GM18517 (cell line): ENCODE data around the gene STXBP5L.
"Not testable (repeated sequence)": the region's sequence is repeated elsewhere in the genome, so short reads cannot be mapped to it uniquely, and the experiment has no call there.

Source experiments
- ATAC-seq: cut with Tn5 transposase; IDR thresholded peaks from one replicate; pipeline ENCODE4 v1.9.1; 2021; ENCODE audit warnings: mild to moderate bottlenecking, moderate library complexity; ENCODE audit not compliant: unreplicated experiment

STXBP5L gene

DNA sequence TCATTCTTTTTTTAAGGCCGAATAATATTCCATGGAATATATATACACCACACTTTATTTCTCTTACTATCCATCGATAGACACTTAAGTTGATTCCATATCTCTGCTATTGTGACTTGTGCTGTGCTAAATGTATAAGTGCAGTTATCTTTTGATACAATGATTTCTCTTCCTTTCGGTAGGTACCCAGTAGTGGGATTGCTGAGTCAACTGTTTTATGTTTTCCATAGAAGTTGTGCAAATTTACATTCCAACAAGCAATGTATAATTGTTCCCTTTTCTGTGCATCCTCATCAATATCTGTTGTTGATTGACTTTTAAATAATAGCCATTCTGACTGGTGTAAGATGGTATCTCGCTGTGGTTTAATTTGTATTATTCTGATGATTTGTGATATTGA lies 81.0 kb downstream of the STXBP5L start:
- ATAC-seq = no peak

DNA sequence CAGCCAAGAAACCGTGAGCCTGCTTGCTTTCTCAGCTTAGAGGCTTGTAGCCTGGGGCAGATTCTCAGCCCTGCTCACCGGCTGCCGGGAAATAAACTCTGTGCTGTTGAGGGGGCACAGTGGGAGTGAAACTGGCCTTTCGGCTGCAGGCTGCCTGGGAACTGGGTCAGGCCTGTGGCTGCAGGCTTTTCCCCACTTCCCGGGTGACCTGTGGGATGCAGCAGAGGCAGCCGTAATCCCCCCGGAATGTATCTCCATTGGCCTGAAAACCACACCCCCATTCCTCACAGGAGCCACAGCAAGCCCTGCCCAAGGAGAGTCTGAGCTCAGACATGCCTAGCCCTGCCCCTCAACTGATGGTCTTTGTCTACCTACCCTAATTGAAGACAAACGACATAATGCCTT lies 110.9 kb downstream of the STXBP5L start:
- no peak for ATAC-seq

DNA sequence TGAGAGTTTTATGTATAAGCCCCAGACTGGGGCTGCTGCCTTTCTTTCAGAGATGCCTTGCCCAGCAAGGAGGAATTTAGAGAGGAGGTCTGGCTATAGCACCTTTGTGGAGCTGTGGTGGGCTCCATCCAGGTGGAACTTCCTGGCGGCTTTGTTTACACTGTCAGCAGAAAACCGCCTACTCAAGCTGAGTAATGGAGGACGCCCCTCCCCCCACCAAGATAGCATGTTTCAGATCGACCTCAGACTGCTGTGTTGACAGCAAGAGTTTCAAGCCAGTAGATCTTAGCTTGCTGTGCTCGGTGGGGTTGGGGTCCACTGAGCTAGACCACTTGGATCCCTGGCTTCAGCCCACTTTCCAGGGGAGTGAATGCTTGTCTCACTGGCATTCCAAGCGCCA lies 155.6 kb downstream of the STXBP5L start:
- no peak for ATAC-seq

DNA sequence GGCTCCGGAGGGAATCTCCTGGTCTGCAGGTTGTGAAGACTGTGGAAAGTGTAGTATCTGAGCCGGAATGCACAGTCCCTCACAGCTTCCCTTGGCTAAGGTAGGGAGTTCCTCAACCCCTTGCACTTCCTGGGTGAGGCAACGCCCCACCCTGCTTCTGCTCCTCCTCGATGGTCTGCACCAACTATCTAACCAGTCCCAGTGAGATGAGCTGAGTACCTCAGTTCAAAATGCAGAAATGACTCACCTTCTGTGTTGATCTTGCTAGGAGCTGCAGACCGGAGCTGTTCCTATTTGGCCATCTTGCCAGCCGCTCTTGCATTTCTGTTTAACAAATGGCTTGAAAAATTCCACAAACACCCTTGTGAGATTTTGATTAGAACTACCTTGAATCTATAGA lies 156.1 kb downstream of the STXBP5L start:
- no peak for ATAC-seq

DNA sequence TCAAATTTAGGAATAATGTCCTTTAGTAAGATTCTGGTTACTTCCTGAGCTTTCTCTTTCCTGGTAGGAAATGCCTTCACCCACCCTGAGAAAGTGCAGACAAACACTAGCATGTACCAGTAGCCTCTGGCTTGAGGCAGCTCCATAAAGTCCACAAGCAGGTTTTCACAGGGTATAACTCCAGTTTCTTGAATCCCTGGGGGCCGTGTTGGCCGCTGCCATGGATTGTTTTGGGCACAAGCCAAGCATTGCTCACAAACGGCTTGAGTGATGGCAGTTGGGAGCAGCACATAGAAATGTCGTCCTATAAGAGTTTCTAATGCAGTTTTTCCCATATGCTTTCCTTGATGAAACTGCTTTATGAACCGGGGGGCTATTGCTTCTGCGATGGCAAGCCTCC lies 164.1 kb downstream of the STXBP5L start:
- ATAC-seq = no peak

DNA sequence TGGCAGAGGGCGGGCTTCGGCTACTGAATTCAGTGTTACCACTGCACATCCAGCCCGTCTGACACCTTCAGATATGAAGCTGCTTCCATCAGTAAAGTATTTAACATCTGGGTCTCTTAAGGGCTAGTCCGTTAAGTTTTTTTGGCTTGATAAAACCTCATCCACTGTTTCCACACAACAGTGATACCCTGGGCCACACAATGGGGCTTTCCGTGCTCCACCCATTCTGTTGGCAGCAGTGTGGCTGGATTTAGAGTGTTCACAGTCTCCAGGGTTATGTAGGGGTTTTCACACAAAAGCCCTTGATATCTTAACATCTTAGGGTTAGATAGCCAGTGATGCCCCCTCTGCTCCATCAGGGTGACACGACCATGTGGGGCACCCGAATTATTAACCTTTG lies 165.0 kb downstream of the STXBP5L start:
- ATAC-seq = no peak

DNA sequence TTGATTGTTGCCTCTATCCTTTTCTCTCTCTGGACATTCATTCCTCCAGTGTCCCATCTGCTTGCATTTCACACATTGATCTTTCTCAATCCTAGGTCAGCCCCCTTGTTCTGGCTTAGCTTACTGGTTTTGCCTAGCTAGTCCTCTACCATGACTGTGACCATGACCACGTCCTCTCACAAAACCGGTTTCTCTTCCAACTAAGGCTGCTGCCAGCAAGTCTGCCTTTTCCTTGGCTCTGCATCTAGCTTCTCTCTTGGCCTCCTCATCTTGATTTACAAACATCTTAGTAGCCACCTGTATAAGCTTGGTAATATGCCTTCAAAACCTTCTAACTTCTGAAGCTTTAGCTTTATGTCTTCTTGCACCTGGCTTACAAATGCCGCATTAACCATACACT lies 167.2 kb downstream of the STXBP5L start:
- no peak for ATAC-seq

DNA sequence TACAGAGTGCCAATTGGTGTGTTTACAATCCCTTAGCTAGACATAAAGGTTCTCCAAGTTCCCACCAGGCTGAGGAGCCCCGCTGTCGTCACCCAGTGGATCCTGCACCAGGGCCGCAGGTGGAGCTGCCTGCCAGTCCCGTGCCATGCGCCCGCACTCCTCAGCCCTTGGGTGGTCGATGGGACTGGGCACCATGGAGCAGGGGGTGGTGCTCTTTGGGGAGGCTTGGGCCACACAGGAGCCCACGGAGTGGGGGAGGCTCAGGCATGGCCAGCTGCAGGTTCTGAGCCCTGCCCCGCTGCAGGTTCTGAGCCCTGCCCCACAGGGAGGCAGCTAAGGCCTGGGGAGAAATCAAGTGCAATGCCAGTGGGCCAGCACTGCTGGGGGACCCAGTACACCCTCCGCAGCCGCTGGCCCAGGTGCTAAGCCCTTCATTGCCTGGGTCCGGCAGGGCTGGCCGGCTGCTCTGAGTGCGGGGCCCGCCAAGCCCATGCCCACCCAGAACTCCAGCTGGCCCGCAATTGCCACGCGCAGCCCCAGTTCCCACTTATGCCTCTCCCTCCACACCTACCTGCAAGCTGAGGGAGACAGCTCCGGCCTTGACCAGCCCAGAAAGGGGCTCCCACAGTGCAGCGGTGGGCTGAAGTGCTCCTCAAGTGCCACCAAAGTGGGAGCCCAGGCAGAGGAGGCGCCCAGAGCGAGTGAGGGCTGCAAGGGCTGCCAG lies 170.5 kb downstream of the STXBP5L start:
- ATAC-seq = not testable (repeated sequence)

DNA sequence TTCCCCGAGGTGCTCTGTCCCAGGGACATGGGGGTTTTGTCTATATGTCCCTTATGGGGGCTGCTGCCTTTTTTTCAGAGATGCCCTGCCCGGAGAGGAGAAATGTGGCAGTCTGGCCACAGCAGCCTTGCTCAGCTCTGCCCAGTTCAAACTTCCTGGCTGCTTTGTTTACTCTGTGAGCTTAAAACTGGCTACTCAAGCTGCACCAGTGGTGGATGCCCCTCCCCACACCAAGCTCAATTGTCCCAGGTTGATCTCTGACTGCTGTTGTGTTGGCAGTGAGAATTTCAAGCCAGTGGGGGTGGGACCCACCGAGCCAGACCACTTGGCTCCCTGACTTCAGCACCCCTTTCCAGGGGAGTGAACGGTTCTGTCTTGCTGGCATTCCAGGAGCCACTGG lies 188.9 kb downstream of the STXBP5L start:
- no peak for ATAC-seq

DNA sequence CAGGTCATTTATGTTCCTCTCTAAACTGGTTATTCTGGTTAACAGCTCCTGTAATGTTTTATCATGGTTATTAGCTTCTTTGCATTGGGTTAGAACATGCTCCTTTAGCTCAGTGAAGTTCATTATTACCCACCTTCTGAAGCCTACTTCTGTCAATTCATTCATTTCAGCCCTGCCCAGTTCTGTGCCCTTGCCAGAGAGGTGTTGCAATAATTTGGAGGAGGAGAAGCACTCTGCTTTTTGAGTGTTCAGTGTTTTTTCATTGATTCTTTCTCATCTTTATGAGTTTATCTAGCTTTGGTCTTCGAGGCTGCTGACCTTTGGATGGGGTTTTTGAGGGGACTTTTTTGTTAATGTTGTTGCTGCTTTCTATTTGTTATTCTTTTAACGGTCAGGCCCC lies 203.1 kb downstream of the STXBP5L start:
- not testable (repeated sequence) for ATAC-seq

DNA sequence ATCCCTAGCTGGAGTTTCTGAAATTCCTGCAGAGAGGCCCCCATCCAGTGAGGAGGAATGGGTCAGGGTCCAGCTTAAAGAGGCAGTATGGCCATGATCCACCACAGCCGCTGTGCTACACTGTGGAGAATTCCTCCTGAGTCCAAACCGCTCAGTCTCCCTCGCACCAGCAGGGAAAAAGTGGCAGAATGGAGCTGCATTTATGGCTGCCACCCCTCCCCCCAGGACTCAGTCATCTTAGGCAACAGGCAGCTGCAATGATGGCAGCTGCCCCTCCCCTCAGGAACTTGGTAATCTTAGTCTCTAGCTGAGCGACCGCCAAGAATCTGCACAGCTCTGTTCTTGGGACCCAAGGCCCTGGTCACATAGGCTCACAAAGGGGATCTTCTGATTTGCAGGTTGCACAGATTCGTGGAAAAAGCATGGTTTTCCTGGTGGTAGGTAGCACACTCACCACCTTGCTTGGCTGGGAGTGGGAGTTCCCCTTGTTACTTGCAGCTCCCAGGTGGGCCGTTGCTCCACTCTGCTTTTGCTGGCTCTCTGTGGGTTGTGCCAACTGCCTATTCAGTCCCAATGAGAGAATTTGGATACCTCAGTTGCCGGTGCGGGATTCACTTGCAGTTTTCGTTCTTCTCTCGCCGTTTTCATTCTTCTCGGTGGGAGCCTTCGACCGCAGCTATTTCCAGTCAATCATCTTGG lies 204.1 kb downstream of the STXBP5L start:
- ATAC-seq = no peak

DNA sequence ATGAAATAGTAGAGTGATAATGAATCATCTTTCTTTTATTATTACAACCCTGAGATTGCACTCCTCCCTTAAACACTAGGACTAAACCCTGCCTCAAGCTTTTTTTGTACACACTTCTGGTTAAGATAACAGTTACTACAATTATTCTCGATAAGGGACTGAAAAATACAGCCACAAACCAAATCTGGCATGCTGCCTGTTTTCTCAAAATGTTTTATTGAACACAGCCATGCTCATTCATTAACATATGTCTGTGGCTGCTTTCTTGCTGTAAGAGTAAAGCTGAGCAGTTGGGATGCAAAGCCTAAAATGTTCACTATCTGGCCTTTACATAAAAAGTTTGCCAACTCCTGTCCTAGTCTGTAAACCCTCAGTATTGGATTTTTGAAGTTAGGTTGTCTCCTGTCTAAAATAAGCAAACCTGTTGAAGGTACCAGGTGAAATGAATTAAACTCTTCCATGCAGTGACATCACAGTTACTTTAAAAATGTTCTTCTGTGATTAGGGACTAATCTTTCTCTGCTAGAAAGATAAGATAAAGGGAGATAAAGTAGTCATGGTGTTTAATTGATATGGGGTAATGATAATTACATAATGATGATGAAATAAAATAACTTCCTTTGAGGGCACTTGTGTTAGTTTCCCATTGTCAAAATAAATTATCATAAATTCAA lies 218.2 kb downstream of the STXBP5L start:
- ATAC-seq = no peak

DNA sequence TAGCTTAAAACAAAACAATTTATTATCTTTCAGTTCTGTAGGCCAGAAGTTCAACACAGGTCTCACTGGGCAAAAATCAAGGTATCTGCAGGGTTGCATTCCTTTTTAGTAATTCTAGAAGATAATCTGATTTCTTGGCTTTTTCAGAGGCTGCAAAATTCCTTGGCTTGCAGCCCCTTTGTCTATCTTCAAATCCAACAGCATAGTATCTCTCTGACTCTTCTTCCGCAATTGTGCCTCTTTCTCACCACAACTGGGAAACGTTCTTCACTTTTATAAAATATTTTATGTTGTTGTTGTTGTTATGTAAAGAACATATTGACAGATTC lies 218.7 kb downstream of the STXBP5L start:
- ATAC-seq = no peak

DNA sequence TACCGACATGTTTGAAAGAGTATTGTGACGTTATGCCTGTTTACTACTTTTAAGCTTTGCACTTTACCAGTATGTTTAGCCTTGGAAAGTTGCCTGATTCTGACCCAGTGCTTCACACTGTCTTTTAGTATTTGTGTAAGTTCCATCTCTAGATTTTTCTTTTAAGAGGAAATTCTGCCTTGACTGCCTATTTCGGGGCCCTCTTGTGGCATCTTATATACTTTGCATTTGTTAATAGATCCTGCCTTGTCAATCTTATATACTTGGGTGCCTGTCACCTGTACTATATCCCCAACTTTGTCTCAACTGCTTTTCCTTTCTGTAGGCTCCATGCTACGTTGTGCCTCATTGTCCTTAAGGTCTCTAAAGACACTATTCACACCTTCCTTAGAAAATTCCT lies 244.6 kb downstream of the STXBP5L start:
- no peak for ATAC-seq

DNA sequence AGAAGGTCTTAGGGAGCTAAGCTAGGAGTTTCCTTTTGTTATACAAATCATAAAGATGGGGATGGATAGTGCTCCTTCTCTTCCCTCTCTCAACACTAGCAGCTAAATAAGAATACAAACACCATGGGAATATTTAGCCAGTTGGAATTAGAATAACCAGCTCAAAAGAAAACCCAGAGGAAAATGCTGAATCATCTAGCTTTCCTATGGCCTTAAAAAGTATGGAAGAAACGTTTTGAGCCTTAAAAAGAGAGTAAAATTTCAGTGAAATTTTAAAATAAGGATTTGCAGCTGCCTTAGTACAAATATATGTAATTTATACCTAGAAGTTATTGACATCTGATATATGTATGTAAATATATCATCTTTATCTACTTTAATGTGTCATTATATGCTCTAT lies 245.8 kb downstream of the STXBP5L start:
- ATAC-seq = no peak

DNA sequence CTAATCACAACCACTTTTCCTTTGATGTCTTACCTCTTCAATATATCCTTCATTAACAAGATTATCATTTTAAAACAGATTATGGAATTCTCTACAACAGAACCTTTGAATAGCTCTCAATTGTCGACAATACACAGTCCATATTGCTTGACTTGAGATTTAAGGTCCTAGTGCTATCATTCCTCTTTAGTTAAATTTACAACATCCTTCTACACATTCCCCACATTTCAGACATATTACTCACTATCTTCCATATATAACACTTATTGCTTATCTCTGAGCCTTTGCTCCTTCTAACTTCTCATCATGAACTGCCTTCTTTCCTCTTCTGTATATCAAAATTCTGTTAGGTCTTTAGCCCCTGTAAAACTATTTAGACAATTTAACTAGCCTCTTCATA lies 247.0 kb downstream of the STXBP5L start:
- ATAC-seq = no peak

DNA sequence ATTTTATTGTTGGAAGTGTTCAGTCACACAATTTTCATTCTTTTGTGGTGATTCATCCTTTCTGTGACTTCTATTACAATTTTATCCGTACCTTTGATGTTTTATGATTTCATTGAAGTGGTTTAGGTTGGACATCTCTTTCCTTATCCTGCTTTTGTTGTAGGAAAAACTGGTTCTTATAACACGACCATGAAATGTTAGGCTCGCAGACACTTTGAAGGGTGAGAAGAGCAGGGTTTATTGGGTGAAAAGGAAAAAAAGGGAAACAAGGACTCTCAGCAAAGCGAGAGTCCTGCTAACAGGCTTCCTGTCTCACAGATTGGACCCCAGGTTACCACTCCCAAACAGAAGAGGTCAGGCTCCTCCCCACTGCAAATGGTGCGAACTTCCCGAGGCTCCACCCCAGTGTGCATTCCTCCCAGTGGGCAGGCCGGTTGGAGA lies 257.4 kb downstream of the STXBP5L start:
- no peak for ATAC-seq

DNA sequence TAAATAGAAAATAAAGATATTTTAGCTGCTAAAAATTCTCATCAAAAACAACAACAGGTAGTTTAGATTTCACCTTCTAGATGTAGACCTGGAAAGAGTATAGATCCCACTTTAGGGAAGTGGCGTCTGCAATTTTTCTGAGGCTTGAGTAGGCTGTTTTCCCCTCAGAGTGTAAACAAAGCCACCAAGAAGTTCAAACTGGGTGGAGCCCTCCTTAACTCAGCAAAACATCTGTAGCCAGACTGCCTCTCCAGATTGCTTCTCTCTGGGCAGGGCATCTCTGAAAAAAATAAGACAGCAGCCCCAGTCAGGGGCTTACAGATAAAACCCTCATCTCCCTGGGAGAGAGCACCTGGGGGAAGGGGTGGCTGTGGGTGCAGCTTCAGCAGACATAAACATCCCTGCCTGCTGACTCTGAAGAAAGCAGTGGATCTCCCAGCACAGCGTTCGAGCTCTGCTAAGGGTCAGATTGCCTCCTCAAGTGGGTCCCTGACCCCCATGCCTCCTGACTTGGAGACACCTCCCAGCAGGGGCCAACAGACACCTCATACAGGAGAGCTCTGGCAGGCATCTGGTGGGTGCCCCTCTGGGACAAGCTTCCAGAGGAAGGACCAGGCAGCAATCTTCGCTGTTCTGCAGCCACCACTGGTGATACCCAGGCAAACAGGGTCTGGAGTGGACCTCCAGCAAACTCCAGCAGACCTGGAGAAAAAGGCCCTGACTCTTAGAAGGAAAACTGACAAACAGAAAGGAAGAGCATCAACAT lies 259.6 kb downstream of the STXBP5L start:
- ATAC-seq = no peak

DNA sequence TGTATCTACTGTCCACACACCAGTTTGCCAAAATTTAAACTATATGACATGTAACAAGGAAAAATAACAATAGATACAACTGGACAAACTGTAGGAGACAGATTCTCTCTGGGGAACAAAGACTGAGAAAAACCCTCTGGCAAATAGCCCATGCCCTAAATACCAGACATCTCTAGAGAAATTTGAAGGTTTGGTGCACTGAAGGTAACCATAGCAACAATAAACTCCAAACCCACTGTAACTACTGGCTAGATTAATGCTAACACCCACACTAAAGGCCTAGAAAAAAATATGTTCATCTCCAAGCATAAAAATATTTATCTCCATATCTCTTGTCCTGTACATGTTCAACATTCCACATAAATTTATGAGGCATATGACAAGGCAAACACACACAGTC lies 267.1 kb downstream of the STXBP5L start:
- no peak for ATAC-seq

DNA sequence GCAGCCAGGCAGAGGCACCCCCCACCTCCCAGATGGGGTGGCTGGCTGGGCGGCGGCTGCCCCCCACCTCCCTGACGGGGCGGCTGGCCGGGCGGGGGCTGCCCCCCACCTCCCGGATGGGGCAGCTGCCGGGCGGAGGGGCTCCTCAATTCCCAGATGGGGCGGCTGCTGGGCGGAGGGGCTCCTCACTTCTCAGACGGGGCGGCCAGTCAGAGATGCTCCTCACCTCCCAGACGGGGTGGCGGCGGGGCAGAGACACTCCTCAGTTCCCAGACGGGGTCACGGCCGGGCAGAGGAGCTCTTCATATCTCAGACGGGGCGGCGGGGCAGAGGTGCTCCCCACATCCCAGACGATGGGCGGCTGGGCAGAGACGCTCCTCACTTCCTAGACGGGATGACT lies 282.6 kb downstream of the STXBP5L start:
- ATAC-seq = not testable (repeated sequence)

DNA sequence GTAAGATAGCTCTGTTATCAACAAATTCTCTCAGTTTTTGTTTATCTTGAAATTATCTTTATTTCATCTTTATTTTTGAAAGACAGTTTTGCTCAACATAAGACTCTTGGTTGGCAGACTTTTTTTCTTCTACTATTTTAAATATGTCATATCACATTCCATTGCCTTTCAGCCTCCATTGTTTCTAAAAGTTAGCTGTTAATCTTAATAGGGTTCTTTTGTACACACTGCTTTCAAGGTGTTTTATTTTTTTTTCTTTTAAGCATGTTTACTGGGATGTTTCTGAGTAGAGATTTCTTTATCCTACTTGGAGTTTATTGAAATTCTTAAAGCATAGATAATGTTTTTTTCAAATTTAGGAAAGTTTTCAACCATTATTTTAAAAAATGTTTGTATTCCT lies 294.6 kb downstream of the STXBP5L start:
- ATAC-seq = no peak
